ENCODE results near the gene LAMC1.

- TF ChIP-seq CTCF (IDR thresholded peaks at IDR 0.05) (no peak), POLR2A (IDR thresholded peaks at IDR 0.05) (no peak), POLR2AphosphoS5 (IDR thresholded peaks at IDR 0.05) (no peak), EP300 (IDR thresholded peaks at IDR 0.05) (no peak)
These were observed 52.6 kb downstream of the LAMC1 start for GRCh38 chr1:183075861-183076260.
